Panc1 (cell line): ENCODE data around the gene AP1S1. TPM values are rescaled to one million over a fixed set of nuclear protein-coding genes. Genes with fewer than 3 reads are reported as not detected.

Experiments
- ATAC-seq: fragments of 200-7000 bp; cut with Tn5 transposase; 2 replicates; pipeline ENCODE4 v1.9.1; 2020; ENCODE audit warnings: mild to moderate bottlenecking, moderate library complexity
- BruUV-seq: library from RNA; stranded (reverse); fragments of 400-500 nt; replicated peaks from 2 replicates; lab custom pipeline; 2021; lab: Mats Ljungman, UMichigan
- CTCF ChIA-PET: fragments of 300-600 bp; sonication (Branson Sonifier 250); formaldehyde crosslinking; loops from one replicate; lab custom pipeline; 2022; ENCODE audit warnings: antibody characterized with exemption; lab: Charles Lee
- POLR2A ChIA-PET: fragments of 300-600 bp; sonication (Branson Sonifier 250); formaldehyde crosslinking; loops from one replicate; lab custom pipeline; 2022; ENCODE audit warnings: antibody characterized with exemption; lab: Charles Lee
- DNase-seq: peaks from one replicate; pipeline ENCODE4 v3.0.0-alpha.2; 2010; ENCODE audit warnings: low read depth, low spot score
- H3K27ac ChIP-seq: 2 replicates; pipeline ENCODE4 v1.5.1; 2011; ENCODE audit warnings: mild to moderate bottlenecking, low read length, inconsistent platforms
- H3K27me3 ChIP-seq: fragments of 200-500 bp; sonication (Bioruptor generic); 2 replicates; pipeline ENCODE4 v1.6.0; 2014; ENCODE audit warnings: low read length, inconsistent platforms; ENCODE audit not compliant: control insufficient read depth, insufficient read depth
- H3K36me3 ChIP-seq: fragments of 200-500 bp; sonication (Bioruptor generic); 2 replicates; pipeline ENCODE4 v1.5.1; 2014; ENCODE audit warnings: inconsistent platforms, mild to moderate bottlenecking, low read length, moderate library complexity; ENCODE audit not compliant: control insufficient read depth, insufficient read depth
- H3K4me1 ChIP-seq: 2 replicates; pipeline ENCODE4 v1.5.1; 2011; ENCODE audit warnings: inconsistent platforms, mild to moderate bottlenecking, low read length, moderate library complexity; ENCODE audit not compliant: control insufficient read depth, insufficient read depth
- H3K4me3 ChIP-seq, 2 experiments: 2 replicates each; pipeline ENCODE4 v1.5.1; 2011 to 2012; ENCODE audit warnings: low read depth in 2 of 2, low read length in 2 of 2, mild to moderate bottlenecking in 2 of 2, inconsistent platforms in 1 of 2, moderate library complexity in 1 of 2
- H3K9me3 ChIP-seq: fragments of 200-500 bp; sonication (Bioruptor generic); 2 replicates; pipeline ENCODE4 v1.5.1; 2014; ENCODE audit warnings: low read depth, mild to moderate bottlenecking, inconsistent platforms, low read length, moderate library complexity; ENCODE audit not compliant: control insufficient read depth, insufficient read depth
- CTCF ChIP-seq: fragments of 450-650 bp; IDR thresholded peaks from 2 replicates; pipeline ENCODE4 v1.5.1; 2017; ENCODE audit warnings: mild to moderate bottlenecking
- POLR2AphosphoS5 ChIP-seq: IDR thresholded peaks from 2 replicates; pipeline ENCODE4 v1.6.1; 2012; ENCODE audit warnings: mild to moderate bottlenecking, low read depth, low read length, moderate library complexity
- REST ChIP-seq, 2 experiments: IDR thresholded peaks; 2 replicates each; pipeline ENCODE4 v1.6.1; 2011 to 2012; ENCODE audit warnings: low read depth in 2 of 2, control low read depth in 1 of 2, low read length in 1 of 2, mild to moderate bottlenecking in 1 of 2, moderate library complexity in 1 of 2; ENCODE audit not compliant: insufficient read depth in 1 of 2
- SIN3A ChIP-seq: IDR thresholded peaks from 2 replicates; pipeline ENCODE4 v1.6.1; 2012; ENCODE audit warnings: low read depth, mild to moderate bottlenecking, low read length, moderate library complexity, borderline replicate concordance; ENCODE audit not compliant: insufficient read depth
- TCF7L2 ChIP-seq: IDR thresholded peaks from 2 replicates; pipeline ENCODE4 v1.6.1; 2011; ENCODE audit warnings: mild to moderate bottlenecking, low read depth, low read length, inconsistent platforms
- in situ Hi-C: cut with HindIII; loops from 2 replicates; pipeline ENCODE4 v1.10.0; 2016; ENCODE audit warnings: low sequenced_read_pairs, low pct_unique_long_range_greater_than_20kb
- intact Hi-C: fragments of 100-400 bp; cut with micrococcal nuclease; formaldehyde crosslinking; loops from one replicate; pipeline ENCODE4 v1.10.0; 2022; ENCODE audit not compliant: unreplicated experiment
- total RNA-seq: library from RNA; stranded (reverse); gene quantifications from one replicate; pipeline ENCODE4 v1.2.1, GENCODE V29; 2021; ENCODE audit not compliant: unreplicated experiment

Gene AP1S1
- total RNA-seq, 1 experiment from 2014 or later: 74.2 TPM

- TF ChIP-seq REST (IDR thresholded peaks at IDR 0.05; ENCODE audit: insufficient read depth in 1 of 2, low read depth in 2 of 2, low read length in 1 of 2) (no peak), TCF7L2 (no peak), SIN3A (no peak), POLR2AphosphoS5 (no peak)
- in situ Hi-C loops (no loop called here), intact Hi-C loops (no loop called here)
- POLR2A ChIA-PET: interaction anchor here (0.7 to 0.9 kb wide), 2 partner anchors 10 to 26 kb away, joined by 3 to 7 read pairs; no protein-coding TSS in a partner anchor
- H3K27ac ChIP-seq: peak overlapping the region; percentile 98
- BruUV-seq: no TSS peak
- no peaks in the 10 kb centered on the region for H3K36me3 ChIP-seq
- DNase-seq: no peak
- no peaks in the 10 kb centered on the region for H3K27me3 ChIP-seq
- peak; percentile 36 for ATAC-seq
- H3K4me3 ChIP-seq: peak overlapping the region; percentile 19 to 23
- peaks cover 81% of the 10 kb centered on the region for H3K4me1 ChIP-seq
- CTCF ChIA-PET: interaction anchor here (0.6 to 1.2 kb wide), 2 partner anchors 10 to 22 kb away, joined by 3 to 12 read pairs; no protein-coding TSS in a partner anchor
- no peaks in the 10 kb centered on the region for H3K9me3 ChIP-seq
These were observed 32.0 kb upstream of the AP1S1 start for GRCh38 chr7:101121991-101122932.

GRCh38 chr7:101122933-101123702 is 31.2 kb upstream of the AP1S1 start:
- H3K4me1 ChIP-seq: peaks cover 72% of the 10 kb centered on the region
- POLR2A ChIA-PET: interaction anchor here (0.9 to 1.0 kb wide), 2 partner anchors 9 to 11 kb away, joined by 3 read pairs; no protein-coding TSS in a partner anchor
- H3K36me3 ChIP-seq: no peaks in the 10 kb centered on the region
- no peaks in the 10 kb centered on the region for H3K27me3 ChIP-seq
- DNase-seq: no peak
- in situ Hi-C loops (no loop called here), intact Hi-C loops (no loop called here)
- no peak overlapping the region for H3K4me3 ChIP-seq
- CTCF ChIA-PET: interaction anchor here (0.6 to 1.2 kb wide), 2 partner anchors 9 to 21 kb away, joined by 3 to 12 read pairs; no protein-coding TSS in a partner anchor
- ATAC-seq: no peak
- peak overlapping the region; percentile 98 for H3K27ac ChIP-seq
- no peaks in the 10 kb centered on the region for H3K9me3 ChIP-seq
- TF ChIP-seq POLR2AphosphoS5: no peak
- TF ChIP-seq REST (IDR thresholded peaks at IDR 0.05; ENCODE audit: insufficient read depth in 1 of 2, low read depth in 2 of 2, low read length in 1 of 2): no peak
- no peak for TF ChIP-seq SIN3A
- no peak for TF ChIP-seq CTCF
- TF ChIP-seq TCF7L2: no peak
- BruUV-seq: no TSS peak
